NB4 (cell line): ENCODE measurements around the gene SND1.

Experiments used
- MYC ChIP-seq: IDR thresholded peaks from 2 replicates; pipeline ENCODE4 v1.6.1; 2011; ENCODE audit warnings: low read depth, low read length
- POLR2A ChIP-seq: IDR thresholded peaks from 2 replicates; pipeline ENCODE4 v1.6.1; 2011; ENCODE audit warnings: mild to moderate bottlenecking; ENCODE audit not compliant: insufficient read length; ENCODE audit errors: extremely low read depth
- TF ChIP-seq, protein P1 (sequence below): IDR thresholded peaks from one replicate; pipeline ENCODE4 v1.5.1; 2012; ENCODE audit warnings: low read depth, low read length
- TF ChIP-seq, protein P2 (sequence below): IDR thresholded peaks from 2 replicates; pipeline ENCODE4 v1.6.1; 2011; ENCODE audit warnings: low read depth, low read length

DNA sequence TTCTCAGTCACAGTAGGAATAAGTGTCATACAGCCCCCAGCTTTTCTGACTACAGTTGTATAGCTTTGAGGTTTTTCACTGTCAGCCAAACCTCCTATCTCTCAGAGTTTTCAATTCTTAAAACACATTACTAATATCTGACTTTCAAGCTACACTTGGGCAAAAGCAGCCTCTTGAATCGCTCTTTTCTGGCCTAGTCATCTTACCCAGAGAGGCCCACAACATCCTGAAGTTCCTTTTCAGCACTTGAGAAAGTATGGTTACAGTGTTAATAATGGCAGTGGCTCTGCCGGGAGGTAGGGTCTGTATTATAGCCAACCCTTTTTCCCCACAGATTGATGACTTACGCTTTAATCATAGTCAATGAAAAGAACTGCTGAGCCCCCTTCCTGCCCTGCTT is 198.2 kb downstream of the SND1 start:
- TF ChIP-seq, protein P1, sequence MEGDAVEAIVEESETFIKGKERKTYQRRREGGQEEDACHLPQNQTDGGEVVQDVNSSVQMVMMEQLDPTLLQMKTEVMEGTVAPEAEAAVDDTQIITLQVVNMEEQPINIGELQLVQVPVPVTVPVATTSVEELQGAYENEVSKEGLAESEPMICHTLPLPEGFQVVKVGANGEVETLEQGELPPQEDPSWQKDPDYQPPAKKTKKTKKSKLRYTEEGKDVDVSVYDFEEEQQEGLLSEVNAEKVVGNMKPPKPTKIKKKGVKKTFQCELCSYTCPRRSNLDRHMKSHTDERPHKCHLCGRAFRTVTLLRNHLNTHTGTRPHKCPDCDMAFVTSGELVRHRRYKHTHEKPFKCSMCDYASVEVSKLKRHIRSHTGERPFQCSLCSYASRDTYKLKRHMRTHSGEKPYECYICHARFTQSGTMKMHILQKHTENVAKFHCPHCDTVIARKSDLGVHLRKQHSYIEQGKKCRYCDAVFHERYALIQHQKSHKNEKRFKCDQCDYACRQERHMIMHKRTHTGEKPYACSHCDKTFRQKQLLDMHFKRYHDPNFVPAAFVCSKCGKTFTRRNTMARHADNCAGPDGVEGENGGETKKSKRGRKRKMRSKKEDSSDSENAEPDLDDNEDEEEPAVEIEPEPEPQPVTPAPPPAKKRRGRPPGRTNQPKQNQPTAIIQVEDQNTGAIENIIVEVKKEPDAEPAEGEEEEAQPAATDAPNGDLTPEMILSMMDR, result no peak
- TF ChIP-seq POLR2A, result no peak
- TF ChIP-seq, protein P2, sequence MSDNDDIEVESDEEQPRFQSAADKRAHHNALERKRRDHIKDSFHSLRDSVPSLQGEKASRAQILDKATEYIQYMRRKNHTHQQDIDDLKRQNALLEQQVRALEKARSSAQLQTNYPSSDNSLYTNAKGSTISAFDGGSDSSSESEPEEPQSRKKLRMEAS, result no peak
- TF ChIP-seq MYC, result no peak
